AG08396 (cell line): ENCODE results near the gene LAIR1.
"Not testable (repeated sequence)": the region's sequence is repeated elsewhere in the genome, so short reads cannot be mapped to it uniquely, and the experiment has no call there.

Source experiments
- DNase-seq: peaks from one replicate; pipeline ENCODE4 v3.0.0; 2012; ENCODE audit warnings: low spot score, mixed read lengths

LAIR1 gene

GRCh38 chr19:54364775-54365257, at the start of gene LAIR1:
TSS of gene LAIR1 (minus strand) at chr19:54364931. CDS start at chr19:54364804, 127 bp downstream.
- DNase-seq = no peak

DNA sequence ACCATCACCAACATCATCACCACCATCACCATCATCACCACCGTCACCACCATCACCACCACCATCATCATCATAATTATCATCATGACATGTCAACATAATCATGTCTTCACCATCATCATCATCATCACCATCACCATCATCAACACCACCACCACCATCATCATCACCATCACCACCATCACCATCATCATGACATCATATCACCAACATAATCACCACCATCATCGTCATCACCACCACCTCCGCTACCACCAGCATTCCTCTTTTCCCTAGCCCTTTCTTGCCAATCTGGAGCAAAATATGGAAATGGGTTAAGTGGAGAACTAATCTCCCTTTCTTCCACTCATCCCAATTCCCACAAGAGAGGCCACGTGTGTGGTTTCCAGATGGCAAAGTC, 49.4 kb upstream of the LAIR1 start:
- DNase-seq = no peak

DNA sequence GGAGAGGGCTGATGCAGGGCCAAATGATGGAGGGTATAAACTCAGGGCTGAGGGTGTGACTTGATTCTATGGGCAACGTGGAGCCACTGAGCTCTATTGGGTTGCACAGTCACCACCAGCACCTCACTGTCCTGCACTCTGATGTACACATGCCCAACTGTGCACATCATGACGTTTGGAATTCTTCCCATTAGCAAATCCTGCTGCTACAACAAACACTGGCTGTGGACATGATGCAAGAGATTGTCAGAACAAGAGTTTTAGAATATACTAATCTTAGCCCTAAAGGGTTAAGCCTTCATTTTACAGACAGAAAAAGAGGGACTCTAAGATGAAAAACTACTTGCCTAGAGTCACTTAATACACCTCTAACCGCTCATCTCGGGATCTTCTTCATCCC, 48.1 kb upstream of the LAIR1 start:
- DNase-seq = no peak

DNA sequence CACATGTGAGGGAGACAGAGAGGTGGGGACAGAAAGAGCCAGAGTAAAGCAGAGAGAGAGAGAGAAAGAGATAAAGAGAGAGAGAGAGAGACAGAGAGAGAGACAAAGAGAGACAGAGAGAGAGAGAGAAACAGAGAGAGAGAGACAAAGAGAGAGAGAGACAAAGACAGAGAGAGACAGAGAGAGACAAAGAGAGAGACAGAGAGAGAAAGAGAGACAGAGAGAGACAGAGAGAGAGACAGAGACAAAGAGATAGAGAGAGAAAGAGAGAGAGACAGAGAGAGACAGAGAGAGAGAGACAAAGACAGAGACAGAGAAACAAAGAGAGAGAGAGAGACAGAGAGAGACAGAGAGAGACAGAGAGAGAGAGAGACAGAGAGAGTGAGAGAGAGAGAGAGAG, 46.3 kb upstream of the LAIR1 start:
- DNase-seq = no peak

DNA sequence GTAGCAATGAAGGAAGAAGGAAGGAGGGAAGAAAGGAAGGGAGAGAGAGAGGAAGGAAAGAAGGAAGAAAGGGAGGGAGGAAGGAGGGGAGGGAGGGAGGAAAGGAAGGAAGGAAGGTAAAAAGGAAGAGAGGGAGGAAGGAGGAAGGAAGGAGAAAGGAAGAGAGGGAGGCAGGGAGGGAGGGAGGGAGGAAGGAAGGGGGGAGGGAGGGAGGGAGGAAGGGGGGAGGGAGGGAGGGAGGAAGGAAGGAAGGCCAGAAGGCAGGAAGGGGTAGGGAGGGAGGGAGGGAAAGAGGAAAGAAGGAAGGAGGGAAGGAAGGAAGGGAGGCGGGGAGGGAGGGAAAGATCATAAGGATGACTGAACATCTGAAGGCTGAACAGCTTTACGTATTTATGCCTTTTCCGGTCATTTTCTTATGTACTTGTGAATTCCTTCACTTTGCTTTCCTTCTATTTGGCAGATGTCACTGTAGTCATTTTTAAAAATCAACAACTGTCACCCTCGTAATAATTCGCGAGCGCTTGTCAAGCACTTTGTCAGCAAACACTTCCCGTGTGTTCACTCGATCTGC, 43.8 kb upstream of the LAIR1 start:
- no peak for DNase-seq

- no peak for DNase-seq
Measured at GRCh38 chr19:54407780-54408179, 43.0 kb upstream of the LAIR1 start.

GRCh38 chr19:54405628-54406027, 40.9 kb upstream of the LAIR1 start:
- no peak for DNase-seq

DNA sequence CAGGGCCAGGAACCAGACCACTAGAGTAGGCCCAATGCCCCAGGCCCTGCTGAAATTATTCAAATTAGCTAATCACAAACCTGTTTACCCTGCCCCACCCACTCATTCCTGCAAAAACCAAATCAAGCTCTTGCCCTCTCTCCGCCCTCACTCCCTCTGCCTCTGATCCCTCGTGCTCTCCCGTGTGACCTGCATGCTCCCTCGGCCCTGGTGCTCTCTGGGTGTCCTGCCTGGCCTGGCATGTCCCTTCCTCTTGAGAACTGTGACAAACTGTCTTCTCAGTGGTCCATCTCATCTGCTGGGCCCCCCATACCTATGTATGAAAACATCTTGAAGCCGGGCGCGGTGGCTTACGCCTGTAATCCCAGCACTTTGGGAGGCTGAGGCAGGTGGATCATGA, 38.3 kb upstream of the LAIR1 start:
- no peak for DNase-seq

GRCh38 chr19:54400913-54401312, 36.2 kb upstream of the LAIR1 start:
- no peak for DNase-seq

DNA sequence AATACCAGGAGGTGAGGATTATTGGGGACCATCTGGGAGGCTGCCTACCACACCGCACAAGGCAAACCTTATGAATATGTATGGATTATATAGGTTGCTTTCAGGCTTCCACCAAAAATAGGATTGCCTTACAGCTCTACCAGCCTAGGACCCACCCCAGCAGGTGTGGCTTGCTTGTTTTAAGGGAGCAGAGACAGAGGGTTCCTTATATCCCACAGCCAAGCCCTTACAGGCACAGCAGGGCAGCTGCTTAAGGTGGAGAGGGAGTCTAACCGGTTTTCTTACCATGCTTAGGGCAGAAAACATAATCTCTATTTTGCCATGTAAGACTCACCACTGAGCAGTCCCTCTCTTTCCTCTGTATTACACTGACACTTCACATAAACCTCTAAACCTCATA, 34.5 kb upstream of the LAIR1 start:
- no peak for DNase-seq

DNA sequence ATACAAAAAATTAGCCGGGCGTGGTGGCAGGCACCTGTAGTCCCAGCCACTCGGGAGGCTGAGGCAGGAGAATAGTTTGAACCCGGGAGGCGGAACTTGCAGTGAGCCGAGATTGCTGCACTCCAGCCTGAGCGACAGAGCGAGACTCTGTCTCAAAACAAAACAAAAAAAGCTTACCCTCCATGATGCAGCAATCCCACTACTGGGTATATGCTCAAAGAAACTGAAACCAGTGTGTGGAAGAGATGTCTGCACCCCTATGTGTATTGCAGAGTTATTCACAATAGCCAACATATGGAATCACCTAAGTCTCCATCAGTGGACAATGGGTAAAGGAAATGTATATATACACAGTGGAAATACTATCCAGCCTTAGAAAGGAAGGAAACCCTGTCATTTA, 31.0 kb upstream of the LAIR1 start:
- no peak for DNase-seq

- no peak for DNase-seq
Measured at GRCh38 chr19:54393381-54393780, 28.6 kb upstream of the LAIR1 start.

GRCh38 chr19:54392105-54392504, 27.4 kb upstream of the LAIR1 start:
- no peak for DNase-seq

DNA sequence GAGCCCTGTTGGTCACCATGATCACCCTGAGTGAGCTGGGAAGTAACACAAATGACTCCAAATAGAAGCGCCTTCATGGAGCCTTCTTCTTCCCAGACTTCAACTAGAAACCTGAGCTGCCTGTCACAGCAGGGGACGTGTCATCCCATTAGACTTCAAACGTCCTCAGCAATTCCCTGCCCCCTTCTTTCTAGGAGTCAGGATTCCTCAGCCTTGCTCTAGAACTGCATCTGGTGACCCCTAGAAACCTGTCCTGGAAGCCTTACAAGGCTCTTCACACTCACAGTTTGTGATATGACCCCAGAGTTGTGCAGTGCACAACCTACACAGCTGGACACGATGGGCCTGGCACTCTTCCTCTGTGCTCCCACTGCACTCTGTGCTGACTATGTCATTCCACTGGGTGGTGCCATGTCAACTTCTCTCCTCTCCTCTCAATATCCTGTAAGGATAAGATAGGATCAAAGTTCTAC, 26.9 kb upstream of the LAIR1 start:
- no peak for DNase-seq

- DNase-seq = peak; percentile 40
Measured at GRCh38 chr19:54390942-54391577, 26.3 kb upstream of the LAIR1 start.

GRCh38 chr19:54389553-54389952, 24.8 kb upstream of the LAIR1 start:
- no peak for DNase-seq

- no peak for DNase-seq
Measured at GRCh38 chr19:54388802-54389139, 24.0 kb upstream of the LAIR1 start.

GRCh38 chr19:54387991-54388801, 23.5 kb upstream of the LAIR1 start:
- no peak for DNase-seq

GRCh38 chr19:54383330-54383729, 18.6 kb upstream of the LAIR1 start:
- no peak for DNase-seq

DNA sequence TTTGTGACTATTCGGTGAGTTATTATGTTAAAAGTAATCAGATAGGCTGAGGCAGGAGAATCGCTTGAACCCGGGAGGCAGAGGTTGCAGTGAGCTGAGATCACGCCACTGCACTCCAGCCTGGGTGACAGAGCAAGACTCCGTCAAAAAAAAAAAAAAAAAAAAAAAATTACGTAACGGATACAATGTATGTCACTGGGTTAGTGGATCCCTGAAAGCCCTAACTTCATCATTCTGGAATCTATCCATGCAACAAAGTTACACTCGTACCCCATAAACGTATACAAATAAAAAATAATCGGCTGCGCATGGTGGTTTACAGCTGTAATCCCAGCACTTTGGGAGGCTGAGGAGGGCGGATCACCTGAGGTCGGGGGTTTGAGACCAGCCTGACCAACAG, 17.3 kb upstream of the LAIR1 start:
- DNase-seq = not testable (repeated sequence)

DNA sequence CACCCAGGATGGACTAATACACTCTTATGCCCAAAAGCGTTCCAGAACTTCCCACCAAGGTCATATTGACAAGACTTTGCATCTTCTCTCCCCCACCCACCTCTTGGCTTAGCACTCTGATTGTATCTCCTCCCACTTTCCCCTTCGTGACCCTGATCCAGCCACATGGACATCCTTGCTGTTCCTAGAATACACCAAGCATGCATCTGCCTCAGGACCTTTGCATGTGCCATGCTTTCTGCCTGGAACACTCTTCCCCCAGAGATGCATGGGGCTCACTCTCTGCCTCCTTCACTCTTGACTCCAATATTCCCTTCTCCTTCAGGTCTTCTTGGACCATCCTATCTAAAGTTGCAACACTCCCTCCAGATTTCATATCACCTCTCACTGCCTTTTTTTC, 16.2 kb upstream of the LAIR1 start:
- DNase-seq = no peak

- no peak for DNase-seq
Measured at GRCh38 chr19:54379187-54379678, 14.5 kb upstream of the LAIR1 start.
